Measurements from ENCODE around the gene TM4SF1.

TM4SF1 gene

DNA sequence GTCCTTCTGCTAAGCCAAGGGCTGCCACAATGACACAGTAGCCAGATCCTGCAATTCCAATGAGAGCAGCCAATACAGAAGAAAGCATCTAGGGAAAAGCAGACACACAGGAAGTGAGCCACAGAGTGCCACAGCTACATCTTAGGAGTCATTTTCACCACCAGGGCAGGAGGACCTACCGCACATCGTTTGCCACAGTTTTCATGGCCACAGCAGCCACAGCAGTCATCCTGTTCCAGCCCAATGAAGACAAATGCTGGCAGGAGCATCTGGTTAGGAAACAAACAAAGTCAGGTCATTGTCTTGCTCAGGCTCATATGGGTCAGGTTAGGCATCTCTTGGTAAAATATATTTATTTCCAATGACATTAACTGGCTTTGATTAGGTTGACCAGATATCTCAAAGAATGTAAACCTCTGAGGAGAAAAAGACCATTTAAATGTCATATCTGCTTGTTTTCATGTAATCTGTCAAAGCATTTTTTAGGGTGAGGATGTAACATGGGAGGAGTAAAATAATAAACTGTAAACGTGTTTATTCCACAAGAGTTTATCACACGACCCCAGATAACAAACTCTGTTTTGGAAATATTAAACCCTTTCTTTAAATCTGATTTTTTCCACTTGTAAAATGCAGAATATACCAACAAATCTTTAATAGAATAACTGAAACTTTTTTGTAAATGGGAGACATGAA is 1.8 kb downstream of the TM4SF1 start:
- DNase-seq (ENCODE audit: low read depth in 2 of 2), result no peak

DNA sequence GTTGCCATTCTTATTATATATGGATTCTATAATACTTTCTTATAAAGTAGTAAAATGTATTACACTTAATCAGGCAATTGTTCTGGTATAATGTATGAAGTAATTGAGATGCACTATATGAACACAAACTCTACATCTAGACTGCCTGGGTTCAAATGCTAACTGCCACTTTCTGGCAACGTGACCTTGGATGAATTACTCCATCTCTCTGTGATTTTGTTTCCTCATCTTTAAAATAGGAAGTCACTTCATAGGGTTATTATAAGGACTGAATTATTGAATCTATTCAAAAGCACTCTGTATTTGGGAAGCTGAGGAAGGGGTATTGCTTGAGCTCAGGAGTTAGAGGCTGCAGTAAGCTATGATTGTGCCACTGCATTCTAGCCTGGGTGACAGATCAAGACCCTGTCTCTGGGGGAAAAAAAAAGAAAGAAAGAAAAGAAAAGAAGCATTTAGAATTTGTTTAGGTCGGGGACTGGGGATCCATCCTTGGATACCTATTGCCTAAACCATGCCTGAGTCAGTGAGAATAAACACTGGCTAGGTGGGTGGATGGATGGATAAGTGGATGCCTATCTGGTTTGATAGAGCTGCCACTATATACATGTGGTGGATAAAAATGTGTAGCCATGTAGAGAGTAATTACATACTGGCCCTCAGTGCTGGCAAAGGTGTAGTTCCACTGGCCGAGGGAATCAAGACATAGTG is 2.5 kb downstream of the TM4SF1 start:
- DNase-seq (ENCODE audit: low read depth in 2 of 2), result no peak

DNA sequence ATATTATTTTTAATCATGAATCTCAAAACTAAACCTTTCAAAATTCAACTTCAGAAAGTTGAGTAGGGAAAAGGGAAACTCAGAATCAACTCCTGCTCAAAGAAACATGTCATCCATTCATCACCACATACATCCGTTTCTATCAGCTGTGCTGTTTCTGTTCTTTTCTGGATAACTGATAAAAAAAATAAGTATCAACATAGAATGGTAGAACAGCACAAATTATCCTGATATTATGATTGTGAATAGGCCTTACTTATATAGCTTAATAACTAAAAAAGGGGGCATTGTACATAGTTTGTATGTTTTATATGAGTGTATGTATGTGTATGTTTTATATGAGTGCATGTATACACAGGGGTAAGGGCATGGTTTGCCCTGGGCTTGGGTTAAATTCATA is 3.1 kb downstream of the TM4SF1 start:
- DNase-seq (ENCODE audit: low read depth in 2 of 2), result no peak

DNA sequence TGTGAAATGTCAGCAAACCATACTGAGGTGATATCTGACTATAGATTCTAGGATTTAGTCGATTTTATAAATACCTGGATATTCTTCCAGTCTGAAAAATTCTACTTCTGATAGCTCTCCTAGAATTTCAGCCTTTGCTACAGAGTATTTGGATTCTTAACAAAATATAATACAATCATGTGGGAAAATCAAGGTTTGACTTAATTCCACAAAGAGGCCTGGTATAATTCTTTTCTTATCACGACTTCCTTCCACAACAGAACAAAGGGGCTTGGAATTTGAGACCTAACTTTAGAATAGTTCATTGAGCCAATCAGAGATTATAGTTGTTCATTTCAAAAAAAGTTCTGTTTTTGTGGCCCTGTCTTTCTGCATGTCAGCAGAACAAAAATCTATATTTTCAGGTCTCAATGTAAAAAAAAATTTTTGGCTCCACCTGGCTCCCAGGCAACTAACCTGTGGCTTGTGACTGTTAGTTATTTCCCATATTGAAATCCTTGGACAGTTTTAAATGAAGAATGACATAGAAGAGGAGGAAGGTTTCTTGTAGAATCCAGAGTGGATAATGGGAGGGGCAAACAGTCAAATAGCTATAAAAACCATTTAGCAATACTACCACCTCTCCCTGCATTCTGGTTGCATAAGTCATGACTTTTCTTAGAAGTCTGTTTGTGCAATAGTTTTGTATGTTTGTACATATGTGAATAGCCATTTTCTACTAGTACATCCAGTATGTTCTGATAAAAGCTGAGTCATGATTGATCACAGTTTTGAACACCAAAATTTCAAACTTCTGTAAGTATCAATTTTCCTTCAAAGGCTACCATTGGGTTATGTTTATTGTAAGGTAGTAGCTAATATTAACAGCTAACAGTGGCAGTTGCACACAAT is 4.0 kb downstream of the TM4SF1 start:
- no peak for DNase-seq (ENCODE audit: low read depth in 2 of 2)

DNA sequence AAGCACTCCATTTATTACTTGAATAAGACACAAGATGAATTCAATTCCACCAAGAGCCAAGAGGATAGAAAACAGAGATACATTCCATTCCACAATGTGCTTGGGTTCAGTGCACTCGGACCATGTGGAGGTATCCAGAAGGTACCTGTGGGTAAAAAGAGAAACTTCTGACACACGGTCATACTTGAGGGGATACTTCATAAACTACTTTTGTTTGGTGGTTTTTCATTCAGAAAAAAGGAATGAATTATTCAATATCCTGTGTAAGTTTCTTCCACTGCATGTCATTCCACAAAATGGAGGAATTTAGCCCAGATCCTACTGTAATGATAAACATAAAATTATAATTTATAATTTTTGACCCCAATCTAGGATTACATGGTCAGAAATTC is 5.7 kb downstream of the TM4SF1 start:
- DNase-seq (ENCODE audit: low read depth in 2 of 2), result no peak

DNA sequence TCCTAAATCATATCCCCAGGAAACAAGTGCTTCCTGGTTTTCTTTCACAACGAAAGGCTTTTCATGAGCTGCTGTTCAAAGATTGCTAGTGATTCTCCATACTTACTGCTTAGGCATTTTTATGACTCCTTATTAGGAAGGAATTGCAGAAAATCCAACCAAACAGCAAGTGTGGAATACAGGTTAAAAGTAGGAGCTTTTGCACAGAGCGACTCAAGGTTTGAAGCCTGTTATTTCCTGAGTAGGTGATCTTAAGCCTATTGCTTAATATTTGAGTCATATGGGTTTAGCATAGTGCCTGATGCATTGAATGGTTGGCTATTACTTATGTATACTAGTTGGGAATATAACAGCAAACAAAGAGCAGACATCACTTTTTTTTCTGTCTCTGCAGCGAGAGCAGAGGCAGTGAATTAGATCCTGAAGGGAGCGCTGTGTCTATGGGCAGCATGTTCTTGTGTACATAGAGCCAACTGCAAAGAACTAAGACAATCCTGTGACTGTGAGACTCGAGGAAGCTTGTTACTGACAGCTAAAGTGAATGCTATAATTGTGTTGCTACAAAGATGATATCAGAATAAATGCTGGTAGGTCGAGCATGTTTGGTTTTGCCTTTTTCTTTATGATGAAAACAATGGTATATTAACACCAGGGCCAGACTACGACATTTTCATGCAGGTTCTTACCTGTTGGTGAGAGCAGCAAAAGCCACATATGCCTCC is 6.3 kb downstream of the TM4SF1 start:
- DNase-seq (ENCODE audit: low read depth in 2 of 2), result no peak

DNA sequence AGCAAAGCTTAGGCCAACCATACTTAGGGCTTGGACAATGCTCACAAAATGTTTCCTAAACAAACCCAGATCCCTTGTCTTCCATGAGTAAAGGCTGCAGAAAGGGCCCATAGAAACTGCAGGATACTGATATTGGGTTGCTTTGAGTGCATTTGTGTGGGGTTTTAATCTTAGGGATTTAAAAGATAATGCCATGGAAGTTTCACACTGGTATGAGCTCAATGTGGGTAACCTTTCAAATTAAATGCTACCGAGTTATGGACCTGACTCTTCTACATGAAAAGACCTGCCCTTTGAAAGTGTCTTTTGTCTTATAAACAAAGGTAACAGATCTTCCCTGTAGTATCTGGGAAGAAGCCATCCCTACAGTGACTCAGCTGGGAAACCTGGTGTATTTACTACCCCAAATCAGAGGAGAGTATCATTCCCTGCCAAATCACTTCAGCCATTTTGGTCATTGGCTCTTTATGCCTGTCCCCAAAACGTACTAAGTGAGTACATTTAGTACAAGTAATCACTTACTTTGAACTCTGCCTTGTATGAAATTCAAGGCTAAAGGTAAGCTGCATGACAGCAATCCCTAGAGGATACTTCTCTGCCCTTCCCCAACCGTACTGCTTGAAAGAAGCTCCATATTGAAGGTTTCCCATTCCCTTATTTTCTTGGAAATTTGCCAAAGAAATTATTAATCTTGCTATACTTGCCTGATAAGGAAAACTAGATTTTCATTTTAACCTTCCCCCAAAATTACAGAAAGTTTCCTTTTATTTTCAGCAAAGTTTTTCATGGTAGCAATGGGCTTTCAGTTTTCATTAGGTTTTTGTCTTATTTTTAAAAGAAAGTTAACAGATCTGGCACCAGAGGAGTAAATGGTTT is 7.2 kb downstream of the TM4SF1 start:
- DNase-seq (ENCODE audit: low read depth in 2 of 2), result no peak

DNA sequence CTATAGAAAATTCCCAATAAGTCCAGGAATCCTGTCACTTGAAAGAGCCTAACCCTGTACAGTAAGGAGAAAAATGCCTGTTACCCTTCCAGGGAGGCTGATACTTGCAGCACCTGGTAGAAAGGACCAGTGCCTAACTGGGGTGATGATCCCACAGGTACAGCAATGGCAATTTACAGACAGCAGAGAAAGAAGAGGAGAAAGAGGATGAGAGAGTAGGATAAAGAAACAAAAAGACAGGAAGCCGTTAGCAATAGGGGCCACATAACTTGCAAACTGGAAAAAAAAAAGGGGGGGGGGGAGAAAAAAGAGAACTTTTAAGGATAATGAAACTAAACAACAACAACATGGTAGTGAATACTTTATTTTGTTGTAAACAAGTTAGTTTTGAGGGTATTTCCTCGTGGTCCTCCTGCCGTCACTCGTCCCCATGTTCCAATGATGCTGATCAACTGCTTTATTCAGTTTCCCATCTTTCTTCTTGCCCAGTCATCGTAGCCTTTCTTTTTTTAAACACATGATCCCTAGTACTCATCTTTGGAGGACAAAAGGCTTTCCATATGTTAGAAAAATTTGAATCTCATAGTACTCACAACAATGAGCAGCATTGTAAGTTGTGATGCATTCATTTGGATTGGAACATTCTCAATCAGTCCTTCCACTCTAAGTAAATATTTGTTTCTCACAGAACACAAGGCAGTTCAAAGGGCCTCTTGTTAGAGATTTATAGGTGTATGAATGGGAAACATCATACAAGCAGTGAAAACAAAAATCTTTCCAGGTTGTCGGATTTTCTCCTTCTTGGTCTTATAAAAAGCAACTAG is 8.6 kb downstream of the TM4SF1 start:
- no peak for DNase-seq (ENCODE audit: low read depth in 2 of 2)

DNA sequence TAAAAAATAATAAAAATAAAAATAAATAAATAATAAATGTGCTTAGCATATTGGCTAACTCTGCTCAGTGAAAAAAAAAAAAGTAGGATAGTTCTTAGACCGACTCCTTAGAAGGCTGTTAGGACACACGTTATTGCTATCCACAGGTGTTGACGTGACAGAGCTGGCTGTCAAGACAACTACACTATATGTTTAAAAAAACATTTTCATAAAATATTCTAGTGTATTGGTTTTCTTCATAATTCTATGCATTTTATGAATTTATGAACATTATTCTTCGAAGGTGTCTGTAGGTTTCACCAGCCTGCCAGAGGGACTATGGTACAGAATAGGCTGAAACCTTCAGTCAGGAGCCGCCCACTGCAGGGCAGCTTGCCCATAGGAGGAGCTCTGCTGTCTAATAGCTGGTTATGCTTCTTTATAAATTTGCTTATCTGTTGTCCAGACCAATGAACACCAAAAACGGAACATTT is 9.2 kb downstream of the TM4SF1 start:
- DNase-seq (ENCODE audit: low read depth in 2 of 2), result no peak

DNA sequence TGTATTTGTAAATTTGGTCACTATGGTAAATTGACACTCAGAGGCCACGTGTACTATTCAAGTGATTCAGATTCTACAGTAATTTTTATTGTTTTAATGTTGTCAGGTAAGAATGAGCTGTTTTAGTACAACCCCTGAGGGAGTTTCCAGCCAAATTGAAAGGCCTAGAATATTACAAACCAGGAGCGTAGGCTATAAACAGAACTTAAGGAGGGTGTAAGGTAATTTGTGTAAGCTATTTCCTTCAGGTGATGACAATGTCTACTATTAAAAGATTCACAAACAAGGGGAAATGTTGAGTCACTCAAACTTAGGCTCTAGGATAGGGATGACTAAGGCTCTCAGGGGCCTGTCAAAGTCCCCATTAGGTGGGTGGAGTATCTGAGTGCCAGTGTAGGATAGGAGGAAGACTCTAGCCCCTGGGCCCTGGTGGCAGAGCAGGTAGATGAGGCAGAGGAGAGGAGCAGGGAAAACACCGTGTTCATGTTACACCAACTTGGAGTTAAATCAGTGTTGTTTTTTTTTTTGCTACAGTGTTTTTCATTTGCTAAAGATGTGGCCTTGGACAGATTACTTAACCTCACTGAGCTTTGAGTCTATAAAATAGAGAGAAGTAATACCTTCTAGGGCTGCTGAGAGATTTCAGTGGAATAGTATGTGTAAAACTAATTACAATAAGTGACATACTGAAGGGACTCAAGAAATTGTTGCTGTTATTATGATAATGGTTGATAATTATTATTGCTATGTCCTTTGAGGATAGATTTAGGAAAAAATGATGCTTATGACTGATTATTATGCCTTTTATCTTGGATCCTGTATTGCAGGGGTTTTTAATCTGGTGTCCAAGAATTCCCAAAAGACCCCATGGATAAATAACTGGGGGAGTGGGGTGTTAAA is 10.3 kb downstream of the TM4SF1 start:
- DNase-seq (ENCODE audit: low read depth in 2 of 2), result no peak

DNA sequence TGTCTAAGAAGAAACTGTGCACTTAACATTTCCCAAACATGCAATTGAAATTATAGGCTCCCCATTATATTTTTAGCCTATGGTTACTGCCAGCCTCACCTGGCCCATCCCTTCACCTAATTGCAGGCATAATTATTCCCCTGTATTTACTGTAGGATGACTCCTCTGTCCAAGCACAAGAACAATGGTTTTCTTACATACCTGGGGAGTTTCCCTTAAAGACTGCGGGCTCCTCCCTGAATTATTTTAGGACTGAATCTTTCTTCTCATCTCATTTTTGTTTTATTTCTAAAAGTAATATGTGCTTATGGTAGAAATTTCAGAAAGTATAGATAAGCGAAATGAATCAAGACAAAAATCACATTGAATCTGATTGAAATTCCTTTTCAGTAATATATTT is 11.4 kb downstream of the TM4SF1 start:
- DNase-seq (ENCODE audit: low read depth in 2 of 2), result no peak

DNA sequence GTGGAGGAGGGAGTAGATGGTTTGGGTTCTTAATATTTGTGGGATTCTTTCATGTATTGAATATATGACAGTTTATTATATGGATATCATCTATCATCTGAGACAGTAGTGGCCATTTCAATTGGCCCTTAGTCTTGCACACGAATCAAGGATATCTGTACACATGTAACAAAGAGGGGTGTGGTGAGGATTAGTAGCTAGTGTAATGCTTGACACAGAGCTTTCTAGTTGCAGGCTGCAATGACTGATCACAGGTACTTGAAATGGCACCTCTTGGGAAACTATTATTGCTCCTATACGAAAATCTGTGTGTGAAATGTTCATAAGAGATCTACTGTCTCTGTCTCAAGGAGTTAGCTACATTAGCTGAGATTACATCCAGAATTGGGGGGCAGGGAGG is 12.8 kb downstream of the TM4SF1 start:
- no peak for DNase-seq (ENCODE audit: low read depth in 2 of 2)

DNA sequence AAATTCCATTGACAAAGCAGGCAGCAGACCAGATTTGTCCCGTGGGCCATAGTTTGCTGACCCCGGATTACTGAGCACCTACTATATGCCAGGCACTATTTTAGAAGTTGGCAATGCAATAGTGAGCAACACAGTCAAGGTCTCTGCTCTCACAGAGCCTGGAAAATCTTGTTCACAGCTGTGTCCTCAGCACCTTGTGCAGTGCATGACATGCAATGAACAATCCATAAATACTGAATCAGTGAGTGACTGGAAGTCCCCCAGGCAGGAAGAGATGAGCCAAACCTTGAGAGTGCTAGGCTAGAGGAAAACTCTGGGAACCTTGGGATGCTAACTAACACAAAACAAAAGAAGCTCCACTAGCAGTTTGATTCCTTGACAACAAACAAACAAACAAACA is 14.4 kb downstream of the TM4SF1 start:
- DNase-seq (ENCODE audit: low read depth in 2 of 2), result no peak

DNA sequence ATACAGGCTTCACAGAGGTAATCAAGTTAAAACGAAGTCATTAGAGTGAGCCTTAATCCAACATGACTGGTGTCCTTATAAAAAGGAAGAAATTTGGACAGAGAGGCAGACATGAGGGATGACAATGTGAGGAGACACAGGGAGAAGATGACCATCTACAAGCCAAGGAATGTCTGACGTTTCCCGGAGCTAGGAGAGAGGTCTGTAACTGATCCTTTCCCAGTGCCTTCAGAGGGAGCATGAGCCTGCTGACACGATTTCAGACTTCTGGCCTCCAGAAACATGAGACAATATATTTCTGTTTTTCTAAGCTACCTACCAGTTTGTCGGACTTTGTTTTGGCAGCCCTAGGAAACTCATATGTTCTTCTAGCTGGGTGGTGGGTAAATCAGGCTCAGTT is 15.1 kb downstream of the TM4SF1 start:
- no peak for DNase-seq (ENCODE audit: low read depth in 2 of 2)

DNA sequence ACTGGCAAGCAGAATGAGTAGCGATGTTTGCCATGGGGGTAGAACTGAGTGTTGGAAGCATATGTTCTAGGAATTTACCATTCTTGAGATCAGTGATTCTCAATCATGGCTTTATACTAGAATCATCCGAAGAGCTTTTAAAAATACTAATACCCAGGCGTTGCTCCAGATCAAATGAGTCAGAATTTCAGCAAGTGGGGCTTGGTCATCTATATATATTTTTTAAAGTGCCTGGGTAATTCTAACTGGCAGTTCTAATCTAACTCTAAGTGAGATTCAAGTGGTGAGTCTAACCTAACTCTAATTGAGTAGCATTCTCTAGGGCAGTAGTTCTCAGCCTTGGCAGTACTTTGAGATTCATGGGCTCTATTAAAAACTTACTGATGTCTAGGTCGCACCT is 20.8 kb downstream of the TM4SF1 start:
- DNase-seq (ENCODE audit: low read depth in 2 of 2), result no peak

DNA sequence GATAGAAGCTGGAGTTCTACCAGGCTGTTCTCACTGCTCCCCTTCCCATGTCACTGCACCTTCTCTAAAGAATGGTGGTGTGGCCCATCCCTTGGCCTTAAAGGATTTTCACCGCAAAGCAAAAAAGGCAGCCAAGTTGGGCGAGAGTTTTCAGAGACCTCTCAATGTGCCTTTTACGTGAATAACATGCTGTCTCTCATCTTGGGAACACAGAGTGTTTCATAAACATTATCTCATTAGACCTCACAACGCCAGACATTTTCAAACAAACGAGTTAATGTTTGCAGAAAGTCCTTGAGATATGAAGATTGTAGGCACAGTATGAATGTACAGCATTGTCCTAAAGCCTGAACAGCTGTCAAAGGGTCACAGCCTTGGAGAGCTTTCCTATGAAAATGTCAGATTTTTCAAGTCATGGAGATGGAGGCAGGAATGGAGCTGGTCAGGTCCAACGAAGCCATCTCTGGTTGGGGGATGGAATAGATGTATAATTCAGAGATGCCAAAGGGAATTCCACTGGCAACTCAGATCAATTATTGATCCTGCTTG is 21.3 kb downstream of the TM4SF1 start:
- no peak for DNase-seq (ENCODE audit: low read depth in 2 of 2)

DNA sequence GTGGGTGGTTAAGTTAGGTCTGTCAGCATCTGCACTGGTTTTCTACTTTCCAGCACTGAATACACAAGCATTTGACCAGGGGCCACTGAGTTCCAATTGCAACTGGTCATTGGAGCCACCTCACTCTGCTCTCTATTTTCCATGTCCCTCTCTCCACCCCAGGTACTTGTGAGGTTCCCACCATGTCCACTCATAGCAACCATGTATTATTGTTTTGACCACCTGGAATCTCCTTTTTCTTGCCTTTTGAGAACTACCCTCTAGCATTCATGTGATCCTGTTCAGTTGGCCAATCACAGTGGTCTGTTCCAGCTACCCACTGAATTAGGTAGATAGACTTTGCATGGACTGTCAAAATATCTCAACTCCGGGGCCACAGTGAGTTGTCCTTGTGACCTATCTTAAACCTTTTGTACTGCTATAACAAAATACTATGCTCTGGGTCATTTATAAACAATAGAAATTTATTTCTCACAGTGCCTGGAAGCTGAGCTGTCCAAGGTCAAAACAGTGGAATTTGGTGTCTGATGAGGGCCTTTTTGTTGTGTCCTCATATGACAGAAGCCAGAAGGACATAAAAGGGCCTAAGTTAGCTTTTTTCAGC is 23.8 kb downstream of the TM4SF1 start:
- no peak for DNase-seq (ENCODE audit: low read depth in 2 of 2)

DNA sequence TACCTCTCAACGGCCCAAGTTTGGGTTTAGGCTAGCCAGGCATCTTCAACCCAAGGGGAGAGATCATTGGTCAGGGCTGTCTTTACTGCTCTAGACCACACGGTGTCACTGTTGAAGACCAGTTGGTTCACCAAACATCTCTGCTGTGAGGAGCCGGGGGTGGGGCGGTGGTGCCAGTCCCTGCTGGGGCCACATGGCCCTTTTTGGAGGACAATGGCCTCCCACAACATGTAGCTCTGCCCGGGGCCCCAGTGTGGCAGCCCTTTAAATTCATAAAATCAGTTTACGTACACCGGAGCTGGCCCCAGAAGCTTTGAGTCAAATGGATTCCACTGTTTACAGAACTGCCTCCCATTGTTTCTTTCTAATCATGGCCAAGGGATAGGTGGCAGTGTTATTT is 24.9 kb downstream of the TM4SF1 start:
- DNase-seq (ENCODE audit: low read depth in 2 of 2), result no peak

Data from stimulated activated CD4-positive, alpha-beta T cell treated with anti-CD3 and anti-CD28 coated beads, Interleukin-1b, Interleukin-23, amount 100 ng/mL, for 4 hours (primary cell).